Measurements from ENCODE around the gene PADI1. TPM values are rescaled to one million over a fixed set of nuclear protein-coding genes. Genes with fewer than 3 reads are reported as not detected.

PADI1 gene
- total and polyA plus RNA-seq, 4 donors = 4.9 TPM; not detected in 3

- Histone ChIP-seq H3K9ac (ENCODE audit: low read depth in 1 of 2, low read length in 2 of 2) (no peak overlapping the region), H3K36me3 (ENCODE audit: control insufficient read depth in 4 of 4, insufficient read depth in 3 of 4, low read depth in 1 of 4, low read length in 3 of 4) (no peaks in the 10 kb centered on the region), H3K27me3 (ENCODE audit: control insufficient read depth in 4 of 4, insufficient read depth in 4 of 4, low read length in 3 of 4) (peaks cover 0 to 2% (median 0%) of the 10 kb centered on the region in 4 donors), H3K4me3 (ENCODE audit: low read depth in 1 of 3, low read length in 3 of 3) (no peak overlapping the region), H3K9me3 (ENCODE audit: control insufficient read depth in 4 of 4, low read length in 3 of 4) (no peaks in the 10 kb centered on the region), H3K27ac (ENCODE audit: low read depth in 1 of 2, low read length in 2 of 2) (no peak overlapping the region), H3K4me1 (ENCODE audit: control insufficient read depth in 4 of 4, insufficient read depth in 4 of 4, low read length in 3 of 4) (no peaks in the 10 kb centered on the region)
- TF ChIP-seq, protein P1, sequence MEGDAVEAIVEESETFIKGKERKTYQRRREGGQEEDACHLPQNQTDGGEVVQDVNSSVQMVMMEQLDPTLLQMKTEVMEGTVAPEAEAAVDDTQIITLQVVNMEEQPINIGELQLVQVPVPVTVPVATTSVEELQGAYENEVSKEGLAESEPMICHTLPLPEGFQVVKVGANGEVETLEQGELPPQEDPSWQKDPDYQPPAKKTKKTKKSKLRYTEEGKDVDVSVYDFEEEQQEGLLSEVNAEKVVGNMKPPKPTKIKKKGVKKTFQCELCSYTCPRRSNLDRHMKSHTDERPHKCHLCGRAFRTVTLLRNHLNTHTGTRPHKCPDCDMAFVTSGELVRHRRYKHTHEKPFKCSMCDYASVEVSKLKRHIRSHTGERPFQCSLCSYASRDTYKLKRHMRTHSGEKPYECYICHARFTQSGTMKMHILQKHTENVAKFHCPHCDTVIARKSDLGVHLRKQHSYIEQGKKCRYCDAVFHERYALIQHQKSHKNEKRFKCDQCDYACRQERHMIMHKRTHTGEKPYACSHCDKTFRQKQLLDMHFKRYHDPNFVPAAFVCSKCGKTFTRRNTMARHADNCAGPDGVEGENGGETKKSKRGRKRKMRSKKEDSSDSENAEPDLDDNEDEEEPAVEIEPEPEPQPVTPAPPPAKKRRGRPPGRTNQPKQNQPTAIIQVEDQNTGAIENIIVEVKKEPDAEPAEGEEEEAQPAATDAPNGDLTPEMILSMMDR (IDR thresholded peaks at IDR 0.05; ENCODE audit: low read depth, low read length, missing input control) = no peak
- TF ChIP-seq JUND (IDR thresholded peaks at IDR 0.05) (no peak), NR2F2 (IDR thresholded peaks at IDR 0.05) (no peak), YY1 (IDR thresholded peaks at IDR 0.05) (no peak), RAD21 (IDR thresholded peaks at IDR 0.05) (no peak), SP1 (IDR thresholded peaks at IDR 0.05) (no peak), GABPA (IDR thresholded peaks at IDR 0.05 in 1 of 2, conservative IDR thresholded peaks at IDR 0.05 in 1 of 2) (no peak), MAX (IDR thresholded peaks at IDR 0.05) (no peak), FOXA2 (IDR thresholded peaks at IDR 0.05) (no peak), ATF3 (IDR thresholded peaks at IDR 0.05) (no peak), FOXA1 (IDR thresholded peaks at IDR 0.05) (no peak), TAF1 (conservative IDR thresholded peaks at IDR 0.05) (no peak)
- TF ChIP-seq, protein P2, sequence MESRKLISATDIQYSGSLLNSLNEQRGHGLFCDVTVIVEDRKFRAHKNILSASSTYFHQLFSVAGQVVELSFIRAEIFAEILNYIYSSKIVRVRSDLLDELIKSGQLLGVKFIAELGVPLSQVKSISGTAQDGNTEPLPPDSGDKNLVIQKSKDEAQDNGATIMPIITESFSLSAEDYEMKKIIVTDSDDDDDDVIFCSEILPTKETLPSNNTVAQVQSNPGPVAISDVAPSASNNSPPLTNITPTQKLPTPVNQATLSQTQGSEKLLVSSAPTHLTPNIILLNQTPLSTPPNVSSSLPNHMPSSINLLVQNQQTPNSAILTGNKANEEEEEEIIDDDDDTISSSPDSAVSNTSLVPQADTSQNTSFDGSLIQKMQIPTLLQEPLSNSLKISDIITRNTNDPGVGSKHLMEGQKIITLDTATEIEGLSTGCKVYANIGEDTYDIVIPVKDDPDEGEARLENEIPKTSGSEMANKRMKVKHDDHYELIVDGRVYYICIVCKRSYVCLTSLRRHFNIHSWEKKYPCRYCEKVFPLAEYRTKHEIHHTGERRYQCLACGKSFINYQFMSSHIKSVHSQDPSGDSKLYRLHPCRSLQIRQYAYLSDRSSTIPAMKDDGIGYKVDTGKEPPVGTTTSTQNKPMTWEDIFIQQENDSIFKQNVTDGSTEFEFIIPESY (IDR thresholded peaks at IDR 0.05) = no peak
- WGBS = 77% methylated on average over 5 of the region's 5 CpGs
- no peak for DNase-seq (ENCODE audit: low spot score)
These were observed 37.2 kb upstream of the PADI1 start for GRCh38 chr1:17167786-17168090.

GRCh38 chr1:17168091-17168876 lies 36.6 kb upstream of the PADI1 start:
- H3K9ac ChIP-seq (ENCODE audit: low read depth in 1 of 2, low read length in 2 of 2) = no peak overlapping the region
- no peaks in the 10 kb centered on the region for H3K9me3 ChIP-seq (ENCODE audit: control insufficient read depth in 4 of 4, low read length in 3 of 4)
- H3K4me3 ChIP-seq (ENCODE audit: low read depth in 1 of 3, low read length in 3 of 3) = no peak overlapping the region
- H3K27ac ChIP-seq (ENCODE audit: low read depth in 1 of 2, low read length in 2 of 2) = no peak overlapping the region
- 65% methylated on average over 13 of the region's 13 CpGs for WGBS
- H3K4me1 ChIP-seq (ENCODE audit: control insufficient read depth in 4 of 4, insufficient read depth in 4 of 4, low read length in 3 of 4) = no peaks in the 10 kb centered on the region
- DNase-seq (ENCODE audit: low spot score) = no peak
- H3K36me3 ChIP-seq (ENCODE audit: control insufficient read depth in 4 of 4, insufficient read depth in 3 of 4, low read depth in 1 of 4, low read length in 3 of 4) = no peaks in the 10 kb centered on the region
- peaks cover 0 to 2% (median 0%) of the 10 kb centered on the region in 4 donors for H3K27me3 ChIP-seq (ENCODE audit: control insufficient read depth in 4 of 4, insufficient read depth in 4 of 4, low read length in 3 of 4)
- TF ChIP-seq, protein P3, sequence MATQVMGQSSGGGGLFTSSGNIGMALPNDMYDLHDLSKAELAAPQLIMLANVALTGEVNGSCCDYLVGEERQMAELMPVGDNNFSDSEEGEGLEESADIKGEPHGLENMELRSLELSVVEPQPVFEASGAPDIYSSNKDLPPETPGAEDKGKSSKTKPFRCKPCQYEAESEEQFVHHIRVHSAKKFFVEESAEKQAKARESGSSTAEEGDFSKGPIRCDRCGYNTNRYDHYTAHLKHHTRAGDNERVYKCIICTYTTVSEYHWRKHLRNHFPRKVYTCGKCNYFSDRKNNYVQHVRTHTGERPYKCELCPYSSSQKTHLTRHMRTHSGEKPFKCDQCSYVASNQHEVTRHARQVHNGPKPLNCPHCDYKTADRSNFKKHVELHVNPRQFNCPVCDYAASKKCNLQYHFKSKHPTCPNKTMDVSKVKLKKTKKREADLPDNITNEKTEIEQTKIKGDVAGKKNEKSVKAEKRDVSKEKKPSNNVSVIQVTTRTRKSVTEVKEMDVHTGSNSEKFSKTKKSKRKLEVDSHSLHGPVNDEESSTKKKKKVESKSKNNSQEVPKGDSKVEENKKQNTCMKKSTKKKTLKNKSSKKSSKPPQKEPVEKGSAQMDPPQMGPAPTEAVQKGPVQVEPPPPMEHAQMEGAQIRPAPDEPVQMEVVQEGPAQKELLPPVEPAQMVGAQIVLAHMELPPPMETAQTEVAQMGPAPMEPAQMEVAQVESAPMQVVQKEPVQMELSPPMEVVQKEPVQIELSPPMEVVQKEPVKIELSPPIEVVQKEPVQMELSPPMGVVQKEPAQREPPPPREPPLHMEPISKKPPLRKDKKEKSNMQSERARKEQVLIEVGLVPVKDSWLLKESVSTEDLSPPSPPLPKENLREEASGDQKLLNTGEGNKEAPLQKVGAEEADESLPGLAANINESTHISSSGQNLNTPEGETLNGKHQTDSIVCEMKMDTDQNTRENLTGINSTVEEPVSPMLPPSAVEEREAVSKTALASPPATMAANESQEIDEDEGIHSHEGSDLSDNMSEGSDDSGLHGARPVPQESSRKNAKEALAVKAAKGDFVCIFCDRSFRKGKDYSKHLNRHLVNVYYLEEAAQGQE (IDR thresholded peaks at IDR 0.05) = no peak
- TF ChIP-seq FOXA1 (IDR thresholded peaks at IDR 0.05) = no peak
- TF ChIP-seq, protein P2 (IDR thresholded peaks at IDR 0.05) = no peak
- TF ChIP-seq GABPA (IDR thresholded peaks at IDR 0.05 in 1 of 2, conservative IDR thresholded peaks at IDR 0.05 in 1 of 2) = no peak
- TF ChIP-seq FOXA2 (IDR thresholded peaks at IDR 0.05) = no peak
- TF ChIP-seq HNF4A (conservative IDR thresholded peaks at IDR 0.05) = no peak
- TF ChIP-seq JUND (IDR thresholded peaks at IDR 0.05) = no peak
- TF ChIP-seq EGR1 (IDR thresholded peaks at IDR 0.05; ENCODE audit: low read depth in 2 of 2) = no peak
- no peak for TF ChIP-seq RXRA (IDR thresholded peaks at IDR 0.05)
- no peak for TF ChIP-seq YY1 (IDR thresholded peaks at IDR 0.05)
- TF ChIP-seq HNF4G (IDR thresholded peaks at IDR 0.05) = no peak
- TF ChIP-seq NR2F2 (IDR thresholded peaks at IDR 0.05) = no peak
- no peak for TF ChIP-seq TAF1 (conservative IDR thresholded peaks at IDR 0.05)
- no peak for TF ChIP-seq ATF3 (IDR thresholded peaks at IDR 0.05)
- TF ChIP-seq SP1 (IDR thresholded peaks at IDR 0.05) = no peak
- TF ChIP-seq, protein P1 (IDR thresholded peaks at IDR 0.05; ENCODE audit: low read depth, low read length, missing input control) = no peak

Data from liver (tissue), 9 donors.